ENCODE measurements around the gene BCAS1.

Gene BCAS1

DNA sequence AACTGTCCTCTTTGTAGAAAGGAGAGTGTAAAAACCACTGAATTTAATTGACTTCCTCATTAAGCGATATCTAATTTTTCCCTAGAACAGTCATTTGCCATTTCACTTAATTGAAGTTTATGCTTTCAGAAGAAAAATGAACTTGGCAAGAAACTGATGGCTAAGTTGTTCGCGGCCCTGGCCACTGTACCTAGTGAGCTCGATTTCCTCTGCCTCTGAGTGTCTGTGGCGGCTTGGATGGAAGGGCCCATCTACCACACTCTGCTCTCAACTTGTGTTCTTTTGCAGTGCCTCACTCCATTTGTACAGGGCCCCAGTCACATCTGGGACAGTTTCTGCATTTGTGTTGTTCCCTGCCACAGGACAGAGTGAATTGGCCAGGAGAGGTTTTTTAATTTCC, 102.9 kb downstream of the BCAS1 start:
- TF ChIP-seq, protein P1, sequence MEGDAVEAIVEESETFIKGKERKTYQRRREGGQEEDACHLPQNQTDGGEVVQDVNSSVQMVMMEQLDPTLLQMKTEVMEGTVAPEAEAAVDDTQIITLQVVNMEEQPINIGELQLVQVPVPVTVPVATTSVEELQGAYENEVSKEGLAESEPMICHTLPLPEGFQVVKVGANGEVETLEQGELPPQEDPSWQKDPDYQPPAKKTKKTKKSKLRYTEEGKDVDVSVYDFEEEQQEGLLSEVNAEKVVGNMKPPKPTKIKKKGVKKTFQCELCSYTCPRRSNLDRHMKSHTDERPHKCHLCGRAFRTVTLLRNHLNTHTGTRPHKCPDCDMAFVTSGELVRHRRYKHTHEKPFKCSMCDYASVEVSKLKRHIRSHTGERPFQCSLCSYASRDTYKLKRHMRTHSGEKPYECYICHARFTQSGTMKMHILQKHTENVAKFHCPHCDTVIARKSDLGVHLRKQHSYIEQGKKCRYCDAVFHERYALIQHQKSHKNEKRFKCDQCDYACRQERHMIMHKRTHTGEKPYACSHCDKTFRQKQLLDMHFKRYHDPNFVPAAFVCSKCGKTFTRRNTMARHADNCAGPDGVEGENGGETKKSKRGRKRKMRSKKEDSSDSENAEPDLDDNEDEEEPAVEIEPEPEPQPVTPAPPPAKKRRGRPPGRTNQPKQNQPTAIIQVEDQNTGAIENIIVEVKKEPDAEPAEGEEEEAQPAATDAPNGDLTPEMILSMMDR (IDR thresholded peaks at IDR 0.05; ENCODE audit: low read depth, low read length) = no peak
- no peaks in the 10 kb centered on the region for H3K4me1 ChIP-seq

DNA sequence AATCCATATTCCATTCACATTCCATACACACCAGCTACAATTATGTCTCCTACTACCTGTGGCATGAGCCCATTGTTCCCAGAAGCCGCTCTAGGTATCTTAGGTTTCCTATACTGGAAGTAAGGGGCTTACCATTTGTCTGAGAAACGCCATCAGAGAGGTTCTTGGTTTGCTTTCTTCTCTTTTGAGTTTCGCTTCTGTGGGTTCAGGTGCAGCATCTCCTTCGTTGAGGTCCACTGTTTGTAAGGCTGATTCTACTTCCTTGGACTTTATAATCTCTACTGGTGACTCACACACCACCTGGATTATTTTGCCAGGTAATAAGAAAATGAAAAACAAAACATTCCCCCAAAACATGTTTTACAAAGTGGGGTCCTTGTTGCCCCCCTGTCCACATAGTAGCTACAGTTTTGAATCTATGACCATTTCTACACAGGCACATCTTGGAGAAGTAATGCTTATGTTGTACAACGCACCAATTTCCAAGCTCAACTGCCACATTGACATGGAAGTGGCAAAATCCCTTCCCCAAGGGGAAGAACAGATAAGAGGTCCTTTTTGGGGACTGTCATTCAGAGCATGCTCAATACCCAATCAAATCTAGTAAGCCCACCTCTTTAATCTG, 103.5 kb downstream of the BCAS1 start:
- Histone ChIP-seq H3K36me3 (no peaks in the 10 kb centered on the region), H3K4me3 (ENCODE audit: low read depth, low read length) (no peak overlapping the region), H3K27me3 (peaks cover 23% of the 10 kb centered on the region), H3K9me3 (no peaks in the 10 kb centered on the region), H3K4me1 (no peaks in the 10 kb centered on the region)
- DNase-seq = no peak
- TF ChIP-seq, protein P1 (IDR thresholded peaks at IDR 0.05; ENCODE audit: low read depth, low read length) = no peak

More for the DNA sequence above, 102.9 kb downstream of the BCAS1 start:
- no peaks in the 10 kb centered on the region for H3K36me3 ChIP-seq
- H3K9me3 ChIP-seq = no peaks in the 10 kb centered on the region
- DNase-seq = no peak
- H3K27me3 ChIP-seq = peaks cover 20% of the 10 kb centered on the region
- H3K4me3 ChIP-seq (ENCODE audit: low read depth, low read length) = no peak overlapping the region

DNA sequence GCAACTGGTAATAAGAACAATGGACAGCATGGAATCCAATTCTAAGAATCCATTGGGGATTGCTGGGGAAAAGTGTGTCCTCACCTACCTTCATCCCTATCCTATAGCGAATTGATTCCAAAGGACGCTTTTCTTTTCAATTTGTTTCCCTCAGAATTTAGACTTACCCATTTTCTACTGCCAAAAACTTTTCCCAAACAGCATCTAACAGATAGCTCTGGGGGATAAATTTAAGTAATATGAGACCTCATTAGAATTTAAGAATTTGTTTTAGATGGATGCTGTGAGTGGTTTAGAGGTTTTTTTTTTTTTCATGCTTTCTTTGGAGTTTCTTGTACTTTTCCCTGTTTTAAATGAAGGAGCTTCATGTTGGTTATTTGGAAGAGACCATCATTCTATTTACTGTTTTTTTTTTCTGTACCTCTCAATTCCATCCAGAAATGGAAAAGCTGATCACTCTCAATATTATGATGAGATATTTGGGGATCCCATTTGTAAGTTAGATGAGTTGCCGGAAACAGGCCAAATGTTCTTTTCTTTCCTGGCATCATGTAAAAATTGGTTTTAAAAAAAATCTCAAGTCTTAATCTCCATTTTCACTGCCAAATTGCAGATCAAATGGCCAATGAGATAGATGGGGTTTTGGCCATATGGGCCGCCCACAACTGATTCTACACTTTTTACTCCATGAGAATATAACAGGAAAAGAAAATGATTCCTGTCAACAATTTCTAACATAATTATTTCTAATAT, 105.7 kb downstream of the BCAS1 start:
- Histone ChIP-seq H3K4me3 (ENCODE audit: low read depth, low read length) (no peak overlapping the region), H3K36me3 (no peaks in the 10 kb centered on the region), H3K27me3 (peaks cover 39% of the 10 kb centered on the region), H3K9me3 (no peaks in the 10 kb centered on the region), H3K4me1 (no peaks in the 10 kb centered on the region)
- TF ChIP-seq, protein P1 (IDR thresholded peaks at IDR 0.05; ENCODE audit: low read depth, low read length) = no peak
- DNase-seq = no peak

DNA sequence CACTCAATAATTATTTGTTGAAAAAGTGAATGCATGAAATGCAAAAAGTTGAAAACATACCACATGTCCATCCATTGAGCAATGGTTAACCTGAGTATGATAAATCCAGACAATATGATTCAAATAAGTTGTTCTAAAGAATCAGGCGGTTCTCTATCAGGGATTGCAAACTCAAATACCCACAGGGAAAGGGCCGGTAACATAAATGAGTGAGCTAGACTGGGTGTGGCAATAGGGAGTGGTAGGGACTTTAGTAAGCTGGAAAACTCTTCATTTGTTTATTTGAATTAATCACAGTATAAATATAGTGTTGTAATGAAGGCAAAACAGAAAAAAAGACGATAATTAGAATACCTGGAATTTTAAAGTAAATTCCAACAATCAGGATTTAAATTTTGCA, 106.3 kb downstream of the BCAS1 start:
- Histone ChIP-seq H3K36me3 (no peaks in the 10 kb centered on the region), H3K4me3 (ENCODE audit: low read depth, low read length) (no peak overlapping the region), H3K4me1 (no peaks in the 10 kb centered on the region), H3K27me3 (peaks cover 42% of the 10 kb centered on the region), H3K9me3 (no peaks in the 10 kb centered on the region)
- TF ChIP-seq, protein P1 (IDR thresholded peaks at IDR 0.05; ENCODE audit: low read depth, low read length) = no peak
- DNase-seq = no peak

DNA sequence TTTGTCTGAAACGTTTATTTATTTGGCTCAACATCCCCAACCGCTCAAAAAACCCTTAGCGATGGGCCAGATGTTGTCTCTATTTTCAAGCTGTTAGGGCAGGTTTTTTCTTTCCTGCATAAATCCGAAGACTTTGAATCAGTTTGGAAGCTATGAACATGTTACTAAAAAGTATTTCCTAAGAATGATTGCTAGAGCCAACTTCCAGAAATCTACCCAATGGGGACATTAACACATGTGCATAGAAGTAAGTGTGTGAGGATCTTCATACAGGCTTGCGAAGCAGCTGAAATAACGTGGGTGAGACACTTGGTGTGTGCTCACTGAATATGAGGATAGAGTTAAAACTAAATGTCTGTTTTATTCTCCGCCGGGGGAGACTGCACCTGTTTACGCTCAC, 106.8 kb downstream of the BCAS1 start:
- TF ChIP-seq, protein P1 (IDR thresholded peaks at IDR 0.05; ENCODE audit: low read depth, low read length) = no peak
- no peaks in the 10 kb centered on the region for H3K4me1 ChIP-seq
- H3K4me3 ChIP-seq (ENCODE audit: low read depth, low read length) = no peak overlapping the region
- DNase-seq = no peak
- H3K27me3 ChIP-seq = peaks cover 42% of the 10 kb centered on the region
- H3K9me3 ChIP-seq = no peaks in the 10 kb centered on the region
- H3K36me3 ChIP-seq = no peaks in the 10 kb centered on the region

DNA sequence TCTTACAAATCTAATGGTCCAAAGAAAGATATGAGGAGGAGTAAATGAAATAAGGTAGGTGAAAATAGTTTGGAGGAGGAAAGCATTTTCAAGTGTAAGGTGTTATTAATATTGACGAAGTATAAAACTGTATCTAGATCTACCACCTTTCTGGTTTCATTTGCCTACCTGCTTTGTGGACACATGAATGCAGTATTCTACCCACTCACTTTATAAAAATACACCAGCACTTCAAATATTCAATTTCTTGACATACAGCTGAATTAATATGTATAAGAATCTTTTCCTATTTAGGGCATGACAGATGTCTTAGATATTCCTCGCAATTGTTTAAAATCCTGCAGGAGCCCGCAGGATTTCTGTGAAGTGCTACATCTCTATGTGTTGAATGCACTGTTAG, 108.0 kb downstream of the BCAS1 start:
- Histone ChIP-seq H3K27me3 (peaks cover 36% of the 10 kb centered on the region), H3K9me3 (no peaks in the 10 kb centered on the region), H3K36me3 (no peaks in the 10 kb centered on the region), H3K4me1 (no peaks in the 10 kb centered on the region), H3K4me3 (ENCODE audit: low read depth, low read length) (no peak overlapping the region)
- TF ChIP-seq, protein P1 (IDR thresholded peaks at IDR 0.05; ENCODE audit: low read depth, low read length) = no peak
- no peak for DNase-seq
